SKM-1 (cell line): ENCODE data around the gene PANX1.
"Not testable (repeated sequence)": the region's sequence is repeated elsewhere in the genome, so short reads cannot be mapped to it uniquely, and the experiment has no call there.

Experiments
- DNase-seq: peaks from one replicate; lab custom pipeline; 2025; ENCODE audit not compliant: unreplicated experiment; lab: John Stamatoyannopoulos, UW

The PANX1 gene

DNA sequence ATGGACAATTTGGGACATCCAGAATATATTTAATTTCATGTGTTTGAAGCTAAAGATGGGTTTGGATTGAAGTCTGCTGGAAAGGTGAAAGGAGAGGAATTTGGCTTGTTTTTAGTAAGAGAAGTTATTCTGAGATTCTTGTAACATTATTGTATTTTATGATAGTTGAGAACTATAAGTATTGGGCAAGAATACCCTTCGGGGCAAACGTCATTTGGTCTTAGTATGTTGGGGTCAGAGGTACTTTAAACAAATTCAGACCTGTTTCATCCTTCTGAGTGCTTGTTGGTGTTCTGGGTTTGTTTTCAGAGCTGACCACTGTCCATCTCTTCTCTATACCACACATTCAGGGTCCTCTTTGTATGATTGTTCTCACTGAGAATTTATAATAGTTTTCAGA is 19.5 kb downstream of the PANX1 start:
- DNase-seq = no peak

DNA sequence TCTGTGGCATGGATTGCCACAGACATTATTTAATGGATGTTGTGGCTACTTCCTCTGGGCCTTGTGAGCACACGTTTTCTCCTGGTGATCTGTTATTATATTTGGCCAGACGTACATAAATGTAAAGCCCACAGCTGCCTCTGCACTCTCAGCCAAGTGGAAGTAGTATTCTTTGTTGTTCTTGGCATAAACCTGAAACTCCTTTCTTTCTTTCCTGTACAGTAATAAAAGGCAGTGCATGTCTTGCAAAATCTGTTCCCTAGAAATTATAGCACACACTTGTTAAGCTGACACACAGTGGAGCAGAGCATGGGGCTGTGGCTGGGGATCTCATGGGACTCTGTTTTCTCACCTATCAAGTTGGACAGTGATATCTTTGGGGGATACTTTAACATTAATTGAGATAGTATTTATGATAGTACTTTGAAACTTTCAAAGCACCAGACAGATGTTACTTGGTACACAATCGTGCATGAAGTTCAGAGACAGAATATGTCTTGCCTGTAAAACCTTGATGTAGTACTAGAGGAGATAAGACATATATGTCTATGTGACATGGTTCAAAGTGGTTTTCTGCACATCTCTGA is 20.9 kb downstream of the PANX1 start:
- no peak for DNase-seq

DNA sequence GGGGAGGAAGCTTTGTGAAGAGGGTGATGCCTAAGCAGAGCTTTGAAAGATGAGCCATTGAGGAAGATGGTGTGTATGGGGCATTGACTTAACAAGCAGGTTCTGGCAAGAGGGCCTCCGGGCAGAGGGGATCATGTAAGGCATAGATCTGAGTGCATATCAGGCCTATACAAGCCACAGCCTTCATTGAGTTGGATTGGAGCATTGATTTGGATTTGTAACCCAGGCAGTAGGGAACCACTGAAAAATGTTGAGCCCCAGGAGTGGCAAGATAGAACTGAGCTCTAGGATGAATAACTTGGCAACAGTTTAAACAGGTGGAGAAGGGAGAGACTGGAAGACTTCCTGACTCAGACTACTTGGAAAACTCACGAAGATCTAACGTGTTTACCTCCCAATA is 21.4 kb downstream of the PANX1 start:
- DNase-seq = no peak

DNA sequence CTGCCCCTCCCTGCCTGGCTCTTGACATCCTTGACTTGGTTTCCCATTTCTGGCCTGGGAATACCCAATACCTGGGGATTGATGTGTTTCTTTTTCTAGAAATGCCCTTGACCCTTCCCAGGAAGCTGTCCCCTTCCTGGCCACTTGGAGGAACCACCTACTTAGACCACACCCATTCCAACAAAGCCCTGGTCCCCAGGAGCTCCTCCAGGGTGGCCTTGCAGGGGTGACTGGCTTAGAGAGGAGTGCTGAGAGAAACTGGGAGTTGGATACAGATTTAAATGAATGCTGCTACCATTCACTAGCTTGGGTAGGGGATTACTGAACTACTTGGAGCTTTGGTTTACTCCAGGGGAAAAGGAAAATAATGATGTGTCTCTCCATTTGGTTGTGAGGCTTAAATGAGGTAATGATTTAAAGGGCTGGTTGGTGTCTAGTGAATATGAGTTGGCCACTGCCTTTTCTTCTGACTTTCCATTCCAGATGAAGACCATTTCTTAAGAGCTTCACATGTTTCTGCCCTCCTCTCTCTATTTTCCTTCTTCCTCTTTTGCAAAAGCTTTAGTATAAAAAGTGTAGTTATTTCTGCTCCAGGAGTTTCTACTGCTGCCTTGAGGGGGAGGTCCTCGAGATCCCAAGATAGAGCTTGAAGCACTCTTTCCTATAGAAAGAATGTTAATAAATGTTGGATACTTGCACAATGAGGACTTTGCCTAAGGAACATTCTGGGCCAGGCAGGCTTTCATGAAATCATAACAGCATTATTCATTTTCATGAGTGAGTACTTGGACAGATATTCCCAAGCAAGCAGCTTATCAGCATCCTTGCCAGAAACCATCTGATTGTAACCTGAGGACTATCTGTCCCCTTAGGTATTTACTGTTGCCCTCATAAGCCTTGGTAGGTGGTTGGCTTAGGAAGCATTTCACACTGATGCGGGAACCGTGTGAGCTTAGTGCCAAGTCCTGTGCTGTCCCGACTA is 22.4 kb downstream of the PANX1 start:
- no peak for DNase-seq

DNA sequence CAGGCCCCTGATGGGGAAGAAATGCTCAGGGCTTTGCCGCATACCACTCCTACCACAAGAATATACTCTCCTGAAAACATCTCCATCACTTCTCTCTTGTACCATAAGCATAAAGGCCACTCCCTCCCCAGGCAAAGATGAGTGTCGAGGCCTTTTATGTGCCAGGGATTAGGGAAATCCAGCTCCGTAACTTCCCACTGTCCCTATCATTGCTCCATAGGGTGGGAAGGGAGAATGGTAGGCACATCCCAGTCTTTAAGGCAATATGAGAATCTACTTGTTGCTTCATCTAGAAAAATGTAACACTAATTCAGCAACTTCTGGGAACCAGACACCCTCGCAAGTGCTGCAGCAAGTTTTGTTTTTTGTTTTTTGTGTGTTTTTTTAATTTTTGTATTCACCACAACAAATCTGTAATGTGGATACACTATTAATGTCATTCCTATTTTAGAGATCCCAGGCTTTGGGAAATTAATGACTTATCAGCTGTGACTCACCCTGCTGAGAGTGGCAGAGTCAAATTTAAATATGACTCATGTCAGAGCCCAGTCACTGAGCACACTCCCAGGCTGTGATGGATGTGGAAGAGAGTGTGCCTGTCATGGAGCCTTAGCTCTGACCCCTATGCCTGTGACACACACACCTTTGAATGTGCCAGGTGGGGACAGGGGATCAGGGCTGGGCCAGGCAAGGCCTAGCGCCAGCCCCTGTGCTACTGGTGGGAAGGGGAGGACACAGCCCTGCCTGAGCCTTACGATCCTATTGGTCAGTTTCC is 23.4 kb downstream of the PANX1 start:
- no peak for DNase-seq

DNA sequence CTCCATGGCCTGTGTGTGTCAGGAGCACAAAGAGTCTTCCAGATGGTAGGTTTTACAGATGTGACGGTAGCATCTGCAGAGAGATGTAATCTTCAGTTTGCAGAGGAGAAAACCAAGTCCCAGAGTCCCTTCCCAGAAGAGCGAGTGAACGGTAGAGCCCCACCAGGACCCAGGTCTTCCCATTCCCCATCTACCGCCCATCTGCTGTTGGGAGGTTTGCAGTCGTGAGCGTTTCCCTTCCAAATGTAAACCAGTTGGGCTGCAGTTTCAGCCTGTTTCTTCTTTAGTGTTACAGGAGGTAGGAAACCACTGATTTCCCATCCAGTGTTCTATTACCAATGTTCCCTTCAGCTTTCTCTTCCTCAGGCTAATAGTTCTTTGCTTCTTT is 24.0 kb downstream of the PANX1 start:
- DNase-seq = no peak

DNA sequence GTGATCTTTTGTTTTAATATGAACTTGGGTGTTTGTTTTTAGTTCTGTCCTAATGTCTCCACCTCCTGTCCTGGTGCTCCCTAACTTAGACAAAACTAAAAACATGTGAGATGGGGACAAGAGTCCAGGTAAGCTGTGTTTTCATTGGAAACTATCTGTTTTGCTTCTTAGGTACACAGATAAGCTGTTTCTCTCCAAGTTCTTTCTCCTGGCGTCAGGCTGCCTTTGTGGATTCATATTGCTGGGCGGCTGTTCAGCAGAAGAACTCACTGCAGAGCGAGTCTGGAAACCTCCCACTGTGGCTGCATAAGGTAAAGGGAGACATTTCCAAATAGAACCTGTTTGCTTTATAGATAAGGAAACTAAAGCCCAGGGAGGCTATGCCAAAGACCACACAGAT is 24.7 kb downstream of the PANX1 start:
- no peak for DNase-seq

DNA sequence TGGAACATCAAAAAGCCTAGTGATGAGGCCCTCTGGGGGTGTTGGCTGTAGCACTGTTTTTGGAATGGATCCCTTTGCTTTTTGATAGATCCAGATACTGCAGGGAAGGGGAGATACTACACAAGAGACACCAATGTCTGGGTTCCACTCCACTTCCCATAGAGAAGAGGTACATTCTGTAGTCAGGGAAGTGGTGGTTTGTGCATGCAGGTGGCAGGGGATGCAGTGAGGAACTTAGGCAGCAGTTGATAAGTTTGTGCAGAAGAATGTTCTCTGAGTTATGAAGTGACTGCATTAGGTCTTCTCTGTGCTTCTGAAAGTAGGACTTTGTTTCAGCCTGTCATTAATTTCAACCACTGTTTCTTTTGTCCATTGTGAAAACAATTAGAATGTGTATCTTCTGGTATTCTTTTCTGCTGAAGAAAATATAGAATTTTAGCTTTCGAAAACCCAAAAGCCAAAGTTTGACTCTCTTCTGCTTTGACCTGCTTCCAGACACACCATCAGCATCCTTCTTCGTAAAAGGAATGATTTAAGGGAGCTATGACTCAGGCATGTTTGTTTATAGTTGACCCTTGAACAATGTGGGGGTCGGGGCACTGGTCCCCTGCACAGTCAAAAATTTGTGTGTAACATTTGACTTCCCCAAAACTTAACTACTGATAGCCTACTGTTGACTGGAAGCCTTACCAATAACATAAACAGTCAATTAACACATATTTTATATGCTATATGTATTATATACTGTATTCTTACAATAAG is 25.6 kb downstream of the PANX1 start:
- DNase-seq = no peak

DNA sequence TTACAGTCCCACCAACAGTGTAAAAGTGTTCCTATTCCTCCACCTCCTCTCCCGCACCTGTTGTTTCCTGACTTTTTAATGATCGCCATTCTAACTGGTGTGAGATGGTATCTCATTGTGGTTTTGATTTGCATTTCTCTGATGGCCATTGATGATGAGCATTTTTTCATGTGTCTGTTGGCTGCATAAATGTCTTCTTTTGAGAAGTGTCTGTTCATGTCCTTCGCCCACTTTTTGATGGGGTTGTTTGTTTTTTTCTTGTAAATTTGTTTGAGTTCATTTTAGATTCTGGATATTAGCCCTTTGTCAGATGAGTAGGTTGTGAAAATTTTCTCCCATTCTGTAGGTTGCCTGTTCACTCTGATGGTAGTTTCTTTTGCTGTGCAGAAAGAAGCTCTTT is 28.7 kb downstream of the PANX1 start:
- DNase-seq = not testable (repeated sequence)

DNA sequence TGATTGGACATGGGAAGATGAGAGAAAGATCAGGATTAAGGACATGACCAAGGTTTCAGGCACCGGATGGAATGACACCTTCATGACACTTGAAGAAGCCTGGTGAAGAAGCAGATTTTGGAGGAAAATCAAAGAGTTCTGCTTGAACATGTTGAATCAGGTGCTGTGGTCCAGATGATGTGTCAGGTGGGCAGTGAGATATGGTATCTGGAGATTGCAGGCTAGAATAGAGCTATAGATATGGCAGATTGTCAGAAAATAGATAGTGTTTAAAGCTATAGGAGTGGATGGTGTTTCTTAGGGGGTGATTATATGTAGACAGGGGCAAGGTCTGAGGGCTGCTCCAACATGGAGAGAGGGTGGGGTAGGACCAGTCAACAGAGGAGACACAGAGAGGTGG is 40.2 kb downstream of the PANX1 start:
- no peak for DNase-seq

DNA sequence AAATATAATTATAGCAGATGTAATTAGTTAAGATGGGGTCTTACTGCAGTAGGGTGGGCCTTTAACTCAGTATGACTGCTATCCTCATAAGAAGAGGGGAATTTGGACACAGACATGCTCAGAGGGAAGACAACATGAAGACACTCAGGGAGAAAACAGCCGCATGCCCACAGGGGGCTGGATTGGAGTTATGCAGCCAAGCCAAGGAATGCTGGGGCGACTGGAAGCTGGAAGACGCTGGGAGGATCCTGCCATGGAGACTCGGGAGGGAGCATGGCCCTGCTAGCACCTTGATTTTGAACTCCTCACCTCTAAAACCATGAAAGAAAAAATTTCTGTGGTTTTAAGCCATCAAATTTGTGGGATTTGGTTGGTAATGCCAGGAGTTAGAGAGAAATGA is 40.9 kb downstream of the PANX1 start:
- DNase-seq = no peak

DNA sequence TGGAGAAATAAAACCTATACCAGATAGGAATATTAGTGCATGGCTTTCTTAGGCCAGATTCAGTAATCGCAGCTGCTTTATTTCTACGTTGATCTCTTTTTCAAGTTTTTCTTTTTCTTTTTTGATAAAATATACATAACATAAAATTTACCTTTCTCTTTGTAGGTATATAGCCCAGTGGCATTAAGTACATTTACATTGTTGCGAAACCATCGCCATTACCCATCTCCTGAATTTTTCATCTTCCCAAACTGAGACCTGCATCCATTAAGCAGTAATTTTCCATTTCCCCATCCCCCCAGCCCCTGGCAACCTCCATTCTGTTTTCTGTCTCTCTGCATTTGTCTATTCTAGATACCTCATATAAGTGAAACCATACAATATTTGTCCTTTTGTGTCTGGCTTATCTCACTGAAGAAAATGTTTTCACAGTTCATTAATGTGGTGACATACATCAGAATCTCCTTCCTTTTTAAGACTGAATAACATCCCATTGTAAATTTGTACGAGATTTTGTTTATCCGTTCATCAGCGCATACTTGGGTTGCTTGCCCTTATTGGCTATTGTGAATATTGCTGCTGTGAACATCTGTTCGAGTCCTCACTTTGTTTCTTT is 41.4 kb downstream of the PANX1 start:
- no peak for DNase-seq

DNA sequence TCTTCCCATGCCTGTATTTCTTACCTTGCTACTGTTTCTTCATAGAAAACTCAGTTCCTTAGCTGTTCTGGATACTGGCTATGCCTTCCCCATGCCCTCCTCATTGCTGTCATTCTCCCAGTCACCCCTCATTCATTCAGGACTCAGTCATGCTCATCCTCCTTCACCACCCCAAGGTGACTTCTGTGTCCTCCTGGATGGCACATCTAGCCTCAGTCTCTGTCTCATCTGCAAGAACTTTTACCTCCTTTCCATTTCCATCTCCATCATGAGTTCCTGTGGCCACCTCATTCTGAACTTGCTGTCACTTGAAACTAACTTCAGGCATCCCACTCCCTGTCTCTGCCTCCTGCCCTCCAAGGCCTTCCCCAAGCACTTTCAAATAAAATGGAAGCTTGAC is 42.3 kb downstream of the PANX1 start:
- no peak for DNase-seq

DNA sequence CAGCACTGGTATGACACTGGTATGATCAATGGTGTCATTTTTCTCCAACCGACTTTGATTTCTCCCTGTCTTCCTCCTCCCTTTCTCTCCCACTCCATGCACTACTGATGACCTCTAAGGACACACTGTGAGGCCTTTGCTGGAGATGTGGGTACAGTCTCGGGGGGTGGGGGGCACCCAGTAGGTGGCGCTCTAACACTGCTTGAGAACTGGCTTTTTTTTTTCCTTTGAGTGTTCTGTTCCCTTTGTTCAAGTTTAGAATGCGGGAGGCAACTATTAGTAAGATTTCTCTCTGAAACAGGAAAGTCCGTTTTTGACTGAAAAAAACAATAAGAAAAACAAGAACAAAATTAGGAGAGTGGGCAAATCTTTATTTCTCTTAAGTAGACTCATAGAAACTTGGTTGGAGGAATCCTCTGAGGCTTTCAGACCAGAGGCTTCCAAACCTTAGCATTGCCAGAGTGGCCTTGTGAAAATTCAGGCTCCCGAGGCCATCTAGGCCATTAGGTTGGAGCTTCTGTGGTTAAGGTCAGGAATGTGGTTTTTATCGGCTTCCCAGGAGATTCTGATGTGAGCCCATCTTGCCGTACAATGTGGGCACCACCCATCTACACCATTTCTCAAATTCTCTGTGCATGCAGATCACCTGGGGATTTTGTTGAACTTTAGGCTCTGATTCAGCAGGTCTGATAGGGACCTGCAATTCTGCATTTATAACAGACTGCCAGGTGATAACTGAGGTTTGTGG is 43.2 kb downstream of the PANX1 start:
- peak; percentile 16 for DNase-seq

DNA sequence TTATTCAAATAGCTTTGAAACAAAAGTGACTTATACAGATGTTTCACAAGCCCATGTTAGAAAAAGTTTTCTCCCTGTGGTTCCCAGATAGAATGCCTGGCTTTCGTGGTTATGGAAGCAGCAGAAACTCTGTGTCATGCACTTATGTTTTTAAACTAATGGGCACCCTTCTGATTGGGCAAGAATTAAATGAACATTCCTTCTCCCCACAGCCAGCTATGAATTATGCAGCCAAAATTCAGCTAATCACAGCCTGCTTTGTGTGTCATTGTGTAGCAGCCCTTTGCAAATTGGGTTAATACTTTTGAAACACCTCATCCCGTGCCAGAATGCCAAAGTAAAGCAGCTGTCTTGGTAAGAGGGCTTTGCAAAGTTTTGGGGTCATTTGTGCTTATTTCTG is 46.9 kb downstream of the PANX1 start:
- no peak for DNase-seq

DNA sequence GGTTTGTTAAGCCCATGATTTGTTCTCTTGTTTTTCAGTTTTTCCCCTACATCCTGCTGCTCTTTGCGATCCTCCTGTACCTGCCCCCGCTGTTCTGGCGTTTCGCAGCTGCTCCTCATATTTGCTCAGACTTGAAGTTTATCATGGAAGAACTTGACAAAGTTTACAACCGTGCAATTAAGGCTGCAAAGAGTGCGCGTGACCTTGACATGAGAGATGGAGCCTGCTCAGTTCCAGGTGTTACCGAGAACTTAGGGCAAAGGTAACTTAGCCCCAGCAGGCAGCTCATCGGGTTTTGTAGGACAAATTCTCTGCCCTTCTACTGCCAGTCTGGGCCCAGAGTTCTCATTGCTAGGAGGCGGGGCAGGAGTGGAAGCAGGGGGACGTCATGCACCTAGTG is 49.7 kb downstream of the PANX1 start:
- no peak for DNase-seq

DNA sequence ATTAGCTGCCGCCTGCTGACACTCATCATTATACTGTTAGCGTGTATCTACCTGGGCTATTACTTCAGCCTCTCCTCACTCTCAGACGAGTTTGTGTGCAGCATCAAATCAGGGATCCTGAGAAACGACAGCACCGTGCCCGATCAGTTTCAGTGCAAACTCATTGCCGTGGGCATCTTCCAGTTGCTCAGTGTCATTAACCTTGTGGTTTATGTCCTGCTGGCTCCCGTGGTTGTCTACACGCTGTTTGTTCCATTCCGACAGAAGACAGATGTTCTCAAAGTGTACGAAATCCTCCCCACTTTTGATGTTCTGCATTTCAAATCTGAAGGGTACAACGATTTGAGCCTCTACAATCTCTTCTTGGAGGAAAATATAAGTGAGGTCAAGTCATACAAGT is 51.1 kb downstream of the PANX1 start:
- DNase-seq = no peak

DNA sequence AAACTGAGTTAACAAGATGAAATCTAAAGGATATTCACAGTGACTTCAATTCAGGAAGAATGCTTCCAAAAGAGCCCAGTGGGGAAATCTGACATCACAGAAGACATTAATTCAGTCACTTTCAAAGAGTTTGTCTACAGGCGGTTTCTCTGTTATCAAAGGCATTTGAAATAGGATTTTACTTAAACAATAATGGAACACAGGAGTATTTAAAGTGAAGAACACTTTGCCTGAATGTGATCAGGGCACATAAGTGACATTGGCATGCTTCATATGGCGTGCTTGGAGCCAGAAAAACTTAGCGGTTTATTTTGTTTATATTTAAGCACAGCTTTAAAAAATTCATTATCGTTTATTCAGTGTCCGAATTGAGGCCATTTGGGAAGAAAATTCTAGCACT is 52.9 kb downstream of the PANX1 start:
- DNase-seq = no peak

DNA sequence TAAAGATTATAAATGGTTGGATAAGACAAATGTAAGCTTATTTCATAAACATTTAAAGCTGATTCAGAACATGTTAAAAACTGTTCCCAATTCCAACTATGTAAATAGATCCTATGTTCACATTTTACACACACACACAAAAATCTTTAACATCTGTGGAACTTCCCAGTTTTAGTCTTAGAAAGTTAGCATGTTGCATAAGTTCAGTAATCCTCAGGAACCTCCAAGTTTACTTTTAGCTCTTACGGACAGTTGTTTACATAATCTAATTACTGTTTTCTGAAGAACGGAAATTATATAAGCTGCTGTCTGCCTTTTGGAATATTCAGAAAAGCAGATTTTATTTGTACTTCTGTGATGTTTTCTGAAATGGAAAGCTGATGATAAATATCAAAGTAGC is 53.3 kb downstream of the PANX1 start:
- no peak for DNase-seq

DNA sequence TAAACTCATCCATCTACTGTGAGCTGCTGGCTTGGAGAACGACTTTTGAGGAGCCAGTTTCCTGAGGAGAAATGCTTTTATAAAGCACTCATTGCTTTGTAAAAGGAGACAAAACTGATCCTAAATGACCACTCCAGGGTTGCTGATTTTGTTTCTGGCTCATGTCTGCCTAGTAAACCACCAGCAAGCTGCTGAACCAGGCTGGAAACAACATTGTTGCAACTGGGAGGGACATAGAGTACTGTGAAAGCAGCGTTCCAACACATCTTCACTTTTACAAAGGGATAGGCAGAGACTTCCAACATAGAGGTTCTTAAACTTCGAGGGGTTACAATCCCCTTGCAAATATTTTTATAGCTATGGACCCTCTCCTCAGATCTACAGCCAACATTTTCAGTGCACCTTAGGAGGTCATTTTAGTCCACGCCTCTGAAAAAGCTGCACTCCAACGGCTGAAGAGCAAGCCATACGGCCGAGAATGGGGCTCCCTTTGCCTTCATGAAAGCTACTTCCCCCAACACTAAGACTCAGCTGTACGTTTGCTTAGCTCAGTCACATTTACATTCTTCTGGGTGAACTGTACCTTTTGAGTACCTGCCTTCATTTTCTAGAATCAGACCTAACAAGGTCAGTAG is 54.7 kb downstream of the PANX1 start:
- no peak for DNase-seq
